ENCODE results near the gene PPP6R3. TPM values are rescaled to one million over a fixed set of nuclear protein-coding genes. Genes with fewer than 3 reads are reported as not detected.
A peak's percentile ranks its signal among the peaks of the same experiment; 100 is the strongest.

Gene PPP6R3
- total RNA-seq, 4 donors from 2014 or later = 76.6 to 130 (median 94.0) TPM

GRCh38 chr11:68541991-68542390 is 81.4 kb downstream of the PPP6R3 start:
- Histone ChIP-seq H3K27me3 (no peaks in the 10 kb centered on the region), H3K9me3 (no peaks in the 10 kb centered on the region), H3K27ac (no peak overlapping the region), H3K4me3 (no peak overlapping the region), H3K4me1 (peaks cover 0 to 52% (median 17%) of the 10 kb centered on the region in 3 donors), H3K36me3 (peaks cover 4 to 99% (median 5%) of the 10 kb centered on the region in 3 donors)
- DNase-seq = no peak
- TF ChIP-seq POLR2A (IDR thresholded peaks at IDR 0.05) = no peak
- TF ChIP-seq, protein P1, sequence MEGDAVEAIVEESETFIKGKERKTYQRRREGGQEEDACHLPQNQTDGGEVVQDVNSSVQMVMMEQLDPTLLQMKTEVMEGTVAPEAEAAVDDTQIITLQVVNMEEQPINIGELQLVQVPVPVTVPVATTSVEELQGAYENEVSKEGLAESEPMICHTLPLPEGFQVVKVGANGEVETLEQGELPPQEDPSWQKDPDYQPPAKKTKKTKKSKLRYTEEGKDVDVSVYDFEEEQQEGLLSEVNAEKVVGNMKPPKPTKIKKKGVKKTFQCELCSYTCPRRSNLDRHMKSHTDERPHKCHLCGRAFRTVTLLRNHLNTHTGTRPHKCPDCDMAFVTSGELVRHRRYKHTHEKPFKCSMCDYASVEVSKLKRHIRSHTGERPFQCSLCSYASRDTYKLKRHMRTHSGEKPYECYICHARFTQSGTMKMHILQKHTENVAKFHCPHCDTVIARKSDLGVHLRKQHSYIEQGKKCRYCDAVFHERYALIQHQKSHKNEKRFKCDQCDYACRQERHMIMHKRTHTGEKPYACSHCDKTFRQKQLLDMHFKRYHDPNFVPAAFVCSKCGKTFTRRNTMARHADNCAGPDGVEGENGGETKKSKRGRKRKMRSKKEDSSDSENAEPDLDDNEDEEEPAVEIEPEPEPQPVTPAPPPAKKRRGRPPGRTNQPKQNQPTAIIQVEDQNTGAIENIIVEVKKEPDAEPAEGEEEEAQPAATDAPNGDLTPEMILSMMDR (IDR thresholded peaks at IDR 0.05) = no peak
- intact Hi-C loops (cut with DNase I) = no loop called here
- WGBS, 2 donors = 78 to 79% methylated on average over 6 to 7 of the region's 8 CpGs

DNA sequence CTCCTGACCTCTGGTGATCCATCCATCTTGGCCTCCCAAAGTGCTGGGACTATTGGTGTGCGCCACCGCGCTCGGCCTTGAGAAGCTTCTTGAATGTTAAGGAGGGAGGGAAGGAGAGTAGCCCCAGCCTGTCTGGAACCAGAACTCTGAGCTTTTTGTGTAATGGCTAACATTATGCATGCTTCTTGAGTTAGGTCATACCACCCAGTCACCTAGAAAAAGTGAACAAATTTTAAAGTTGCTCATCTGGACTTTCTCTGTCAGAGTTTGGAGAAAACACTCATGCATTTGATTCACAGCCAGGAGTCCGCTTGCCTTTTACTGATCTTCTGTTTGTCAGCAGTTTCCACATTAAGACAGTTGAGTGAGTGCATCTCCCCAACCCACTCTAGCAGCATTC is 82.1 kb downstream of the PPP6R3 start:
- no peaks in the 10 kb centered on the region for H3K9me3 ChIP-seq
- 67 to 93% methylated on average over 1 to 4 of the region's 5 CpGs for WGBS, 2 donors
- intact Hi-C loops (cut with DNase I) = no loop called here
- peaks cover 0 to 46% (median 17%) of the 10 kb centered on the region in 3 donors for H3K4me1 ChIP-seq
- peaks cover 4 to 100% (median 5%) of the 10 kb centered on the region in 3 donors for H3K36me3 ChIP-seq
- H3K27ac ChIP-seq = no peak overlapping the region
- no peak for DNase-seq
- no peaks in the 10 kb centered on the region for H3K27me3 ChIP-seq
- H3K4me3 ChIP-seq = no peak overlapping the region
- TF ChIP-seq POLR2A (IDR thresholded peaks at IDR 0.05) = no peak
- TF ChIP-seq, protein P1 (IDR thresholded peaks at IDR 0.05) = no peak

GRCh38 chr11:68543594-68543993 is 83.0 kb downstream of the PPP6R3 start:
- TF ChIP-seq, protein P1 (IDR thresholded peaks at IDR 0.05) = no peak
- TF ChIP-seq POLR2A (IDR thresholded peaks at IDR 0.05) = no peak
- intact Hi-C loops (cut with DNase I) = no loop called here

GRCh38 chr11:68545347-68545746 is 84.8 kb downstream of the PPP6R3 start:
- Histone ChIP-seq H3K4me3 (no peak overlapping the region), H3K27me3 (no peaks in the 10 kb centered on the region), H3K4me1 (peaks cover 14 to 59% (median 23%) of the 10 kb centered on the region in 3 donors), H3K27ac (peak overlapping the region in 1 of 4 donors; percentile 27), H3K9me3 (no peaks in the 10 kb centered on the region), H3K36me3 (peaks cover 0 to 100% (median 0%) of the 10 kb centered on the region in 3 donors)
- no peak for DNase-seq
- TF ChIP-seq, protein P1 (IDR thresholded peaks at IDR 0.05) = no peak
- TF ChIP-seq POLR2A (IDR thresholded peaks at IDR 0.05) = no peak
- intact Hi-C loops (cut with DNase I) = no loop called here

More at GRCh38 chr11:68543594-68543993, 83.0 kb downstream of the PPP6R3 start:
- H3K4me1 ChIP-seq = peaks cover 0 to 42% (median 17%) of the 10 kb centered on the region in 3 donors
- DNase-seq = no peak
- H3K27ac ChIP-seq = no peak overlapping the region
- no peaks in the 10 kb centered on the region for H3K27me3 ChIP-seq
- WGBS, 2 donors = 78 to 90% methylated on average over 4 to 7 of the region's 8 CpGs
- no peak overlapping the region for H3K4me3 ChIP-seq
- no peaks in the 10 kb centered on the region for H3K9me3 ChIP-seq
- peaks cover 2 to 100% (median 4%) of the 10 kb centered on the region in 3 donors for H3K36me3 ChIP-seq

- Histone ChIP-seq H3K36me3 (peaks cover 0 to 100% (median 0%) of the 10 kb centered on the region in 3 donors), H3K27me3 (no peaks in the 10 kb centered on the region), H3K4me1 (peaks cover 14 to 64% (median 23%) of the 10 kb centered on the region in 3 donors), H3K4me3 (no peak overlapping the region), H3K9me3 (no peaks in the 10 kb centered on the region), H3K27ac (peak overlapping the region in 1 of 4 donors; percentile 27)
- intact Hi-C loops (cut with DNase I) = no loop called here
- DNase-seq = no peak
- 29 to 35% methylated on average over 1 of the region's 1 CpG for WGBS, 2 donors
- no peak for TF ChIP-seq POLR2A (IDR thresholded peaks at IDR 0.05)
- TF ChIP-seq, protein P1 (IDR thresholded peaks at IDR 0.05) = no peak
These were observed 85.2 kb downstream of the PPP6R3 start for GRCh38 chr11:68545796-68546195.

Measured in esophagus squamous epithelium (tissue), 5 donors.